H1 (cell line): ENCODE data around the gene ESYT2. TPM values are rescaled to one million over a fixed set of nuclear protein-coding genes. Genes with fewer than 3 reads are reported as not detected.

Experiments
- CTCF ChIA-PET: fragments of 300-600 bp; sonication (Branson Sonifier 250); formaldehyde crosslinking; loops from one replicate; lab custom pipeline; 2021; ENCODE audit not compliant: partially characterized antibody; lab: Charles Lee
- POLR2A ChIA-PET: fragments of 300-600 bp; sonication (Branson Sonifier 250); formaldehyde crosslinking; loops from one replicate; lab custom pipeline; 2021; ENCODE audit warnings: inconsistent platforms; ENCODE audit not compliant: partially characterized antibody; lab: Charles Lee
- DNase-seq, 2 experiments: peaks; one replicate each; pipeline versions ENCODE4 v3.0.0 to v3.0.0-alpha.2; 2010 to 2022; ENCODE audit warnings: low spot score in 2 of 2, low read depth in 1 of 2, mixed read lengths in 1 of 2
- FAIRE-seq: peaks from 2 replicates; lab custom pipeline; 2011; peaks lifted over from hg19 to GRCh38; lab: Jason Lieb, UNC
- H2AFZ ChIP-seq: 2 replicates; pipeline ENCODE4 v1.8.1; 2012; ENCODE audit warnings: low read length, inconsistent platforms
- H2AK5ac ChIP-seq: 2 replicates; pipeline ENCODE4 v1.6.1; 2013; ENCODE audit warnings: low read depth, low read length
- H2BK120ac ChIP-seq: replicated peaks from 2 replicates; pipeline ENCODE3; 2013; ENCODE audit warnings: low read depth, low read length, inconsistent platforms
- H2BK12ac ChIP-seq: 2 replicates; pipeline ENCODE4 v1.6.1; 2013; ENCODE audit warnings: low read depth, low read length
- H2BK15ac ChIP-seq: 2 replicates; pipeline ENCODE4 v1.6.1; 2013; ENCODE audit warnings: low read length
- H2BK20ac ChIP-seq: 2 replicates; pipeline ENCODE4 v1.6.1; 2013; ENCODE audit warnings: low read length
- H2BK5ac ChIP-seq: 2 replicates; pipeline ENCODE4 v1.6.1; 2013; ENCODE audit warnings: low read depth, low read length
- H3K14ac ChIP-seq: 2 replicates; pipeline ENCODE4 v1.6.1; 2013; ENCODE audit warnings: inconsistent platforms; ENCODE audit not compliant: insufficient read length
- H3K18ac ChIP-seq: 2 replicates; pipeline ENCODE4 v1.6.1; 2013; ENCODE audit warnings: low read length; ENCODE audit errors: extremely low read depth
- H3K23ac ChIP-seq: 2 replicates; pipeline ENCODE4 v1.6.1; 2013; ENCODE audit warnings: inconsistent platforms; ENCODE audit not compliant: insufficient read length
- H3K23me2 ChIP-seq: 2 replicates; pipeline ENCODE4 v1.6.1; 2013; ENCODE audit warnings: low read depth, low read length
- H3K27ac ChIP-seq: 2 replicates; pipeline ENCODE4 v1.6.1; 2011; ENCODE audit warnings: low read depth, low read length, inconsistent platforms
- H3K27me3 ChIP-seq, 4 experiments: replicated peaks in 1 of 4; 1 replicate in 1 of 4; 2 replicates in 3 of 4; pipeline versions ENCODE4 v1.6.1 to v1.8.1; 2011 to 2013; ENCODE audit warnings: low read length in 3 of 4, mild to moderate bottlenecking in 3 of 4, inconsistent platforms in 2 of 4, mixed read lengths in 2 of 4, moderate library complexity in 1 of 4; ENCODE audit not compliant: control insufficient read depth in 3 of 4, insufficient read depth in 3 of 4; ENCODE audit errors: extremely low read depth in 1 of 4
- H3K36me3 ChIP-seq, 4 experiments: 2 replicates each; pipeline versions ENCODE4 v1.6.1 to v1.8.1; 2011 to 2013; ENCODE audit warnings: mild to moderate bottlenecking in 4 of 4, low read length in 3 of 4, moderate library complexity in 2 of 4, control low read depth in 1 of 4, inconsistent platforms in 1 of 4; ENCODE audit not compliant: insufficient read depth in 4 of 4, control insufficient read depth in 2 of 4
- H3K4ac ChIP-seq: replicated peaks from 2 replicates; pipeline ENCODE3; 2013; ENCODE audit warnings: low read length, low read depth, mixed read lengths, inconsistent platforms; ENCODE audit not compliant: insufficient read length
- H3K4me1 ChIP-seq, 4 experiments: replicated peaks in 1 of 4; 1 replicate in 1 of 4; 2 replicates in 3 of 4; pipeline versions ENCODE4 v1.6.1 to v1.8.1; 2011 to 2013; ENCODE audit warnings: low read length in 3 of 4, inconsistent platforms in 2 of 4, mixed read lengths in 1 of 4; ENCODE audit not compliant: insufficient read depth in 4 of 4, control insufficient read depth in 3 of 4
- H3K4me2 ChIP-seq, 2 experiments: 2 replicates each; pipeline versions ENCODE4 v1.6.1 to v1.8.1; 2011 to 2013; ENCODE audit warnings: low read depth in 2 of 2, low read length in 2 of 2, control low read depth in 1 of 2, inconsistent platforms in 1 of 2, mild to moderate bottlenecking in 1 of 2; ENCODE audit not compliant: insufficient read depth in 1 of 2
- H3K4me3 ChIP-seq, 4 experiments: fragments of 200-600, 300-600 bp in 1 of 4; sonication (generic), shearing (Covaris generic), sonication (Bioruptor Twin) in 1 of 4; 2 replicates each; pipeline versions ENCODE4 v1.5.1 to v1.8.1; 2011 to 2016; ENCODE audit warnings: low read length in 4 of 4, low read depth in 3 of 4, control low read depth in 2 of 4, inconsistent platforms in 2 of 4, mild to moderate bottlenecking in 2 of 4, mixed read lengths in 1 of 4, moderate library complexity in 1 of 4; ENCODE audit not compliant: insufficient read depth in 2 of 4; ENCODE audit errors: extremely low read depth in 1 of 4
- H3K56ac ChIP-seq: replicated peaks from 2 replicates; pipeline ENCODE3; 2013; ENCODE audit warnings: low read depth, mild to moderate bottlenecking, mixed read lengths, low read length, inconsistent platforms; ENCODE audit not compliant: insufficient read length
- H3K79me1 ChIP-seq: 2 replicates; pipeline ENCODE4 v1.6.1; 2013; ENCODE audit warnings: low read depth, low read length, control low read depth
- H3K79me2 ChIP-seq, 2 experiments: 2 replicates each; pipeline versions ENCODE4 v1.6.1 to v1.8.1; 2012 to 2013; ENCODE audit warnings: low read length in 2 of 2, mild to moderate bottlenecking in 2 of 2, inconsistent platforms in 1 of 2; ENCODE audit not compliant: insufficient read depth in 2 of 2, control insufficient read depth in 1 of 2
- H3K9ac ChIP-seq, 4 experiments: replicated peaks in 1 of 4; 1 replicate in 1 of 4; 2 replicates in 3 of 4; pipeline versions ENCODE4 v1.6.1 to v1.8.1; 2011 to 2013; ENCODE audit warnings: low read depth in 3 of 4, low read length in 3 of 4, control low read depth in 2 of 4, mild to moderate bottlenecking in 2 of 4, moderate library complexity in 2 of 4, inconsistent platforms in 1 of 4; ENCODE audit errors: extremely low read depth in 1 of 4
- H3K9me3 ChIP-seq, 2 experiments: 2 replicates each; pipeline versions ENCODE4 v1.6.1 to v1.8.1; 2012 to 2013; ENCODE audit warnings: mild to moderate bottlenecking in 2 of 2, moderate library complexity in 2 of 2, control low read depth in 1 of 2, inconsistent platforms in 1 of 2, low read depth in 1 of 2, low read length in 1 of 2, mixed read lengths in 1 of 2; ENCODE audit not compliant: insufficient read depth in 2 of 2
- H4K20me1 ChIP-seq, 2 experiments: replicated peaks in 1 of 2; 2 replicates each; pipeline versions ENCODE3 to v1.8.1; 2011 to 2013; ENCODE audit warnings: inconsistent platforms in 2 of 2, low read length in 2 of 2, mild to moderate bottlenecking in 1 of 2; ENCODE audit not compliant: insufficient read depth in 2 of 2, control insufficient read depth in 1 of 2
- H4K5ac ChIP-seq: 2 replicates; pipeline ENCODE4 v1.6.1; 2013; ENCODE audit warnings: low read length, low read depth, mixed read lengths, inconsistent platforms; ENCODE audit not compliant: insufficient read length
- H4K8ac ChIP-seq: 2 replicates; pipeline ENCODE4 v1.8.0; 2013; ENCODE audit warnings: mild to moderate bottlenecking, moderate library complexity, low read length, inconsistent platforms; ENCODE audit not compliant: insufficient read depth; ENCODE audit errors: extremely low read depth
- H4K91ac ChIP-seq: replicated peaks from 2 replicates; pipeline ENCODE3; 2013; ENCODE audit warnings: low read length, mixed read lengths, inconsistent platforms; ENCODE audit not compliant: insufficient read length
- BCL11A ChIP-seq, 2 experiments: IDR thresholded peaks; one replicate each; pipeline ENCODE4 v1.6.1; 2011; ENCODE audit warnings: low read depth in 2 of 2, low read length in 2 of 2, mild to moderate bottlenecking in 2 of 2
- CBX8 ChIP-seq: fragments of 300-800, 300-1000 bp; sonication (generic); IDR thresholded peaks from 2 replicates; pipeline ENCODE4 v1.7.1; 2016; ENCODE audit warnings: low read depth, low read length, borderline replicate concordance
- KDM1A ChIP-seq: fragments of 200-600, 300-600 bp; sonication (generic); IDR thresholded peaks from 2 replicates; pipeline ENCODE4 v1.7.1; 2016; ENCODE audit warnings: mild to moderate bottlenecking, low read length, borderline replicate concordance
- NANOG ChIP-seq: IDR thresholded peaks from 2 replicates; pipeline ENCODE4 v1.6.1; 2011; ENCODE audit warnings: low read length, low read depth, mild to moderate bottlenecking, inconsistent platforms; ENCODE audit not compliant: insufficient read depth, poor library complexity, severe bottlenecking
- WGBS, 2 experiments: shearing (Covaris generic) in 1 of 2; methylation state at CpG; one replicate each; pipeline versions ENCODE4 v1.1.6 to v1.1.7; 2013 to 2015; ENCODE audit warnings: low lambda C conversion rate in 2 of 2, mixed read lengths in 2 of 2, inconsistent platforms in 1 of 2, low coverage in 1 of 2, missing lambda C conversion rate in 1 of 2; ENCODE audit not compliant: insufficient replicate concordance in 2 of 2, insufficient coverage in 1 of 2, insufficient read length in 1 of 2; ENCODE audit errors: extremely low coverage in 1 of 2, missing lambda C conversion rate in 1 of 2; 5-methylcytosine and 5-hydroxymethylcytosine counted together
- polyA plus RNA-seq, 7 experiments: library from polyadenylated mRNA; depleted of rRNA in 3 of 7; stranded (reverse) in 5 of 7; unstranded in 2 of 7; fragments of >200 nt in 5 of 7; fragments of 200-250 nt in 2 of 7; gene quantifications; 1 replicate in 5 of 7; 2 replicates in 1 of 7; 4 replicates in 1 of 7; pipeline versions ENCODE4 v1.2.1 to v1.2.3, GENCODE V29; 2011 to 2013; ENCODE audit warnings: missing spikeins in 2 of 7, mixed read lengths in 2 of 7
- total RNA-seq: library from RNA; stranded (reverse); fragmentation: NEBNext Ultra II Directional; extraction: Animal tissue kit (Norgen Biotek cat#: 25700); gene quantifications from 2 replicates; pipeline ENCODE4 v1.2.1, GENCODE V29; 2021

Gene ESYT2
- total and polyA plus RNA-seq, 2 of the 8 experiments (the other 6 are each of a cell fraction or from before 2014, with no cell fraction given) = 27.0 to 37.5 TPM

DNA sequence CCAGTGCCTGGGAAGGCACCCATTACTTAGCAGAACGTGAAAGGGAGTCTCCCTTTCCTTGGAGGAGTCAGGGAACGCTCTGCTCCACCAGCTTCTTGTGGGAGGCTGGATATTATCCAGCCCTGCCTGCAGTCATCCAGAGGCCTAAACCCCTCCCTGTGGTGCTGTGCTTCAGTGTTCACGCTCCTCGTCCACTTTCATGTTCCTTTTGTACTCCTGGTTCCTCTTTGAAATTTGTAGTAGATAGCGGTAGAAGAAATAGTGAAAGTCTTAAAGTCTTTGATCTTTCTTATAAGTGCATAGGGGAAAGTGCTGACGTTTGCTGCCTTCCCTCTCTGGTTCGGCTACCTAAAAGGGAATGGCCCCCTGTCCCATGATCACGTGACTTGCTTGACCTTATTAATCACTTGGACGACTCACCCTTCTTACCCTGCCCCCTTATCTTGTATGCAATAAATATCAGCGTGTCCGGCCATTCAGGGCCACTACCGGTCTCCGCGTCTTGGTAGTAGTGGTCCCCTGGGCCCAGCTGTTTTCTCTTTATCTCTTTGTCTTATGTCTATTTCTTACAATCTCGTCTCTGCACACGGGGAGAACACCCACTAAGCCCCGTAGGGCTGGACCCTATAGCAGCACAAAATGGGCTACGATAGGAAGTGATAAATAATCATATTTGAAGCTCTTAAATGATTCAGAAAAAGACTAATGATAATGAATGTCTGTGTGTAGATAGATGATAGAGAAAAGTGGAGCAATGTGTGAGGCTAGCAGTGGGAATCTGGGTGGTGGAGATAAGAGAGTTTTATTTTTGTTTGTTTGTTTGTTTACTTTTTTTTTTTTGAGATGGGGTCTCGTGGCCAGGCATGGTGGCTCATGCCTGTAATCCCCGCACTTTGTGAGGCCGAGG is 5.8 kb upstream of the ESYT2 start:
- H2AFZ ChIP-seq = no peak overlapping the region
- peaks cover 0 to 2% (median 0%) of the 10 kb centered on the region in 4 experiments; a peak in 3 of 7 replicates for H3K4me1 ChIP-seq
- peaks cover 2% of the 10 kb centered on the region for H3K23me2 ChIP-seq
- no peak overlapping the region for H3K4me3 ChIP-seq
- no peaks in the 10 kb centered on the region for H3K9me3 ChIP-seq
- H3K79me1 ChIP-seq = no peaks in the 10 kb centered on the region
- ChIA-PET POLR2A (no interaction called here), CTCF (interaction anchor here (0.6 kb wide), 1 partner anchor 123 kb away, joined by 5 read pairs; no protein-coding TSS in a partner anchor)
- H3K18ac ChIP-seq = no peak overlapping the region
- H2BK20ac ChIP-seq = no peak overlapping the region
- no peak overlapping the region for H2BK5ac ChIP-seq
- no peaks in the 10 kb centered on the region for H3K27me3 ChIP-seq
- TF ChIP-seq CBX8 = no peak
- TF ChIP-seq BCL11A (IDR thresholded peaks at IDR 0.05; ENCODE audit: low read depth in 2 of 2, low read length in 2 of 2) = no peak
- no peak for TF ChIP-seq NANOG
- no peak for TF ChIP-seq KDM1A
- no peak for DNase-seq
- FAIRE-seq = no peak
- no peak overlapping the region for H2BK120ac ChIP-seq
- no peak overlapping the region for H2BK12ac ChIP-seq
- H4K5ac ChIP-seq = no peak overlapping the region
- no peaks in the 10 kb centered on the region for H3K36me3 ChIP-seq
- H4K8ac ChIP-seq = no peak overlapping the region
- no peak overlapping the region for H3K14ac ChIP-seq
- H3K56ac ChIP-seq = no peak overlapping the region
- WGBS, 2 experiments = 89% methylated on average over 21 of the region's 21 CpGs; no CpG with 5 or more reads in 1 of the 2 experiments
- no peak overlapping the region for H3K4me2 ChIP-seq
- no peak overlapping the region for H2BK15ac ChIP-seq
- no peak overlapping the region for H3K23ac ChIP-seq
- no peak overlapping the region for H3K9ac ChIP-seq
- H4K91ac ChIP-seq = no peak overlapping the region
- no peaks in the 10 kb centered on the region for H4K20me1 ChIP-seq
- no peak overlapping the region for H3K4ac ChIP-seq
- H2AK5ac ChIP-seq = no peak overlapping the region
- no peak overlapping the region for H3K27ac ChIP-seq
- H3K79me2 ChIP-seq = no peaks in the 10 kb centered on the region
